CD4-positive, alpha-beta T cell treated with Interleukin-17A for 1 hour (primary cell): Measurements from ENCODE around the gene IRAK1.

Experiments used
- DNase-seq: peaks from one replicate; pipeline ENCODE4 v3.0.0-alpha.2; 2020

IRAK1 gene

GRCh38 chrX:153969904-153970356 lies 49.8 kb downstream of the IRAK1 start:
- no peak for DNase-seq

- no peak for DNase-seq
These were observed 50.4 kb downstream of the IRAK1 start for GRCh38 chrX:153969125-153969903.

- DNase-seq, result no peak
These were observed 51.0 kb downstream of the IRAK1 start for GRCh38 chrX:153968754-153969124.

- DNase-seq, result no peak
These were observed 51.4 kb downstream of the IRAK1 start for GRCh38 chrX:153968255-153968654.

- DNase-seq, result peak; percentile 55
These were observed 52.0 kb downstream of the IRAK1 start for GRCh38 chrX:153967536-153968224.

- peak; percentile 43 for DNase-seq
These were observed 52.7 kb downstream of the IRAK1 start for GRCh38 chrX:153966841-153967535.

- DNase-seq, result no peak
These were observed 53.4 kb downstream of the IRAK1 start for GRCh38 chrX:153966283-153966688.

GRCh38 chrX:153965406-153965805 lies 54.3 kb downstream of the IRAK1 start:
- DNase-seq, result no peak

GRCh38 chrX:153964105-153964504 lies 55.6 kb downstream of the IRAK1 start:
- DNase-seq, result no peak

- DNase-seq, result no peak
These were observed 56.2 kb downstream of the IRAK1 start for GRCh38 chrX:153963546-153963945.

GRCh38 chrX:153961292-153961691 lies 58.4 kb downstream of the IRAK1 start:
- DNase-seq, result no peak

- no peak for DNase-seq
These were observed 58.9 kb downstream of the IRAK1 start for GRCh38 chrX:153960786-153961185.
